Fibroblast of villous mesenchyme (primary cell): ENCODE measurements around the gene NAA35. TPM values are rescaled to one million over a fixed set of nuclear protein-coding genes. Genes with fewer than 3 reads are reported as not detected.

Source experiments
- DNase-seq: peaks from one replicate; pipeline ENCODE4 v3.0.0-alpha.2; 2010; ENCODE audit warnings: low read depth
- H3K4me3 ChIP-seq: 2 replicates; pipeline ENCODE4 v1.5.1; 2011; ENCODE audit warnings: low read depth, mild to moderate bottlenecking, low read length
- CTCF ChIP-seq: IDR thresholded peaks from 2 replicates; pipeline ENCODE4 v1.5.1; 2012; ENCODE audit warnings: low read depth, mild to moderate bottlenecking, low read length; ENCODE audit not compliant: insufficient read depth
- total RNA-seq: library from RNA; depleted of rRNA; stranded (reverse); fragments of >200 nt; gene quantifications from 2 replicates; pipeline ENCODE4 v1.2.3, GENCODE V29; 2012

NAA35 gene
- total RNA-seq, 1 donor: 28.5 TPM

DNA sequence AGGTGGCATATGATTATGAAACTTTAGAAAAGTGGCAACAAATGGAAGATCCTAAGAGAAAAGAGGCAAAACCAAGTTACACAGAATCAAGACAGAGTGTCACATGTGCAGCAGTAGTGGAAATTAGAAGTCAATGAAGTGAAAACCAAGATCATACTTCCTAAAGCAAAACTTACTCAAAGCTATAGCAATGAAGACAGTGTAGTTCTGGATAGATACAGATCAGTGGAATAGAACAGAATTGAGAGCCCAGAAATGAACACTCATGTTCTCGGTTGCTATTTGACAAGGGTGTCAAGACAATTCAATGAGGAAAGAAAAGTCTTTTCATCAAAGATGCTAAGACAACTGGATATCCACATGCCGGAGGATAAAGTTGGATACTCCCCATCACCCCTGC lies 43.5 kb downstream of the NAA35 start:
- H3K4me3 ChIP-seq: no peak overlapping the region
- no peak for DNase-seq

GRCh38 chr9:85987236-85987635 lies 46.3 kb downstream of the NAA35 start:
- TF ChIP-seq CTCF: no peak
- no peak overlapping the region for H3K4me3 ChIP-seq
- peak; percentile 6 for DNase-seq

More for the DNA sequence above, 43.5 kb downstream of the NAA35 start:
- TF ChIP-seq CTCF: no peak

- TF ChIP-seq CTCF: no peak
- no peak overlapping the region for H3K4me3 ChIP-seq
- peak; percentile 8 for DNase-seq
Measured at GRCh38 chr9:85994191-85994590, 53.2 kb downstream of the NAA35 start.

- DNase-seq: no peak
- H3K4me3 ChIP-seq: no peak overlapping the region
- no peak for TF ChIP-seq CTCF
Measured at GRCh38 chr9:85995097-85995496, 54.2 kb downstream of the NAA35 start.

DNA sequence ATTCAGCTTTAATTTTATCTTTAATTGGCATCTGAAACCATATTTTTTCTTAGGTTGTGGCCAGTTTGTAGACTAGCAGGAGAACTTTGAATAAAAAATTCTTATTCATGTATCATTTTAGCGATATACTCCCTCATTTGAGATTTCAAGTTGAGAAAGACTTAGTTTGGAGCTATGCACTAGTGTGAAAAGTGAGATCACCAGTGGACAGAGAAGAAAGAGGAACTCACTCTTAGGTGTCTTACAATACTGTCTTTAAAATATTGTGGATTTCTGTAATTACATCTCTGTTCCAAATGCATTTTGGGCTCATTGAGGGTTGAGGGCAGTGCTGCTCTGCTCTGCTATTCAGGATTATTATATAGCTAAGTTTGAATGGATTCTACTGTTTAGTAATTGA lies 54.7 kb downstream of the NAA35 start:
- no peak for DNase-seq
- no peak overlapping the region for H3K4me3 ChIP-seq
- TF ChIP-seq CTCF: no peak

DNA sequence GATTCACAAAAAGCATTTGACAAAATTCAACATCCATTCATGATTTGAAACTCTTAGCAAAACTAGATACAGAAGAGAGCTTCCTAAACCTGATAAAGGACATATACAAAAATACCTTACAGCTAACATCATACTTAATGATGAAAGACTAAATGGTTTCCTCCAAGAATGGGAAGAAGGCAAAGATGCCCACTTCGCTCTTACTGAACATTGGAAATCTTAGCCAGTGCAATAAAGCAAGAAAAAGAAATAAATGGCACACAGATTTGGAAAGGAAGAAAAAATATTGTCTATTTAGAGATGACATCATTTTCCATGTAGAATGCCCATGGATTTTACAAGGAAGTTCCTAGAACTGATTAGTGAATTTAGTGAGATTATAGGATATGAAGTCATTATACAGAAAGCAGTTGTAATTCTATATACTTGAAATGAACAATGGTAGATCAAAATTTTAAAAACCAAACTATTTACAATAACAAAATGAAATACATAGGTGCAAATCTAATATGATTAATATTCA lies 64.4 kb downstream of the NAA35 start:
- TF ChIP-seq CTCF: no peak
- H3K4me3 ChIP-seq: no peak overlapping the region
- no peak for DNase-seq

DNA sequence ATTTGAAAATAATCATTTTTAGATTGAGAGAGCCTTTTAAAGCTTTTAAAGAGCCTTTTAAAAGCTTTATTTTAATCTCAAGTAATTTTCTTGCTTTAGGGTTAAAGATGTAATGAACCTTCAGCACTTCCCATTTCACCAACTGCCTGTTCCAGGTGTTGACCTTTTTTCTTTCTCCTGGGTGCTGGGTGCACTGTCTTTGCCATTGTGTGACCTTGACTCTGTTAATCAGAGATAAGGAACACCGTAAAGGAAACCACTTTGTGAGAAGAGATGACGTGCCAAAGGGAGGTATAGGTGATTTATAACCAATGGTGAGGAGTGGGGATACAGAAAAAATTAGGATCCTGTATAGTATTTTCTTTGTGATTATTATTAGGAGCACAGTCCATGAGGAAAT lies 68.2 kb downstream of the NAA35 start:
- DNase-seq: no peak
- TF ChIP-seq CTCF: no peak
- H3K4me3 ChIP-seq: no peak overlapping the region
